HepG2 (cell line): ENCODE measurements around the gene SLC38A3. TPM values are rescaled to one million over a fixed set of nuclear protein-coding genes. Genes with fewer than 3 reads are reported as not detected.

ENCODE experiments used
- AGO2 ChIP-seq: fragments of 200-400 bp; formaldehyde crosslinking; optimal IDR thresholded peaks from 2 replicates; pipeline ENCODE3; 2017; ENCODE audit warnings: mild to moderate bottlenecking, low read depth, low read length, moderate library complexity
- ATF2 ChIP-seq: sonication (generic); formaldehyde crosslinking; IDR thresholded peaks from 2 replicates; pipeline ENCODE4 v1.4.0; 2020; ENCODE audit warnings: missing genetic modification reagents
- GATAD1 ChIP-seq: IDR thresholded peaks from 2 replicates; pipeline ENCODE4 v1.6.1; 2016; ENCODE audit warnings: missing genetic modification reagents, missing compliant biosample characterization
- HBP1 ChIP-seq: IDR thresholded peaks from 2 replicates; pipeline ENCODE4 v1.6.1; 2016; ENCODE audit warnings: low read depth, control low read depth
- HMGXB4 ChIP-seq, 2 experiments: sonication (generic) in 1 of 2; formaldehyde crosslinking in 1 of 2; IDR thresholded peaks; 2 replicates each; pipeline versions ENCODE4 v1.4.0 to v1.6.1; 2018 to 2020; ENCODE audit warnings: missing genetic modification reagents in 2 of 2, borderline replicate concordance in 1 of 2, low read depth in 1 of 2, mild to moderate bottlenecking in 1 of 2, missing biosample characterization in 1 of 2
- JUND ChIP-seq: sonication (generic); formaldehyde crosslinking; IDR thresholded peaks from 2 replicates; pipeline ENCODE4 v1.8.0; 2022; ENCODE audit warnings: mild to moderate bottlenecking, missing genetic modification reagents
- LCORL ChIP-seq, 2 experiments: fragments of 450-650 bp in 1 of 2; sonication (generic) in 1 of 2; formaldehyde crosslinking in 1 of 2; IDR thresholded peaks; 2 replicates each; pipeline versions ENCODE4 v1.5.0 to v1.6.1; 2017 to 2020; ENCODE audit warnings: antibody characterized with exemption in 1 of 2, missing genetic modification reagents in 1 of 2
- MXD3 ChIP-seq: IDR thresholded peaks from 2 replicates; pipeline ENCODE4 v1.6.1; 2016; ENCODE audit warnings: mild to moderate bottlenecking, missing biosample characterization, missing genetic modification reagents
- SETDB1 ChIP-seq: sonication (generic); formaldehyde crosslinking; IDR thresholded peaks from 2 replicates; pipeline ENCODE4 v1.5.1; 2020; ENCODE audit warnings: missing genetic modification reagents, mild to moderate bottlenecking, borderline replicate concordance
- STAT6 ChIP-seq: sonication (generic); formaldehyde crosslinking; IDR thresholded peaks from 2 replicates; pipeline ENCODE4 v1.4.0; 2020; ENCODE audit warnings: missing genetic modification reagents, mild to moderate bottlenecking, borderline replicate concordance
- YEATS4 ChIP-seq: sonication (generic); formaldehyde crosslinking; IDR thresholded peaks from 2 replicates; pipeline ENCODE4 v1.4.0; 2020; ENCODE audit warnings: missing genetic modification reagents, borderline replicate concordance
- ZNF10 ChIP-seq: sonication (generic); formaldehyde crosslinking; IDR thresholded peaks from 2 replicates; pipeline ENCODE4 v1.4.0; 2020; ENCODE audit warnings: mild to moderate bottlenecking, low read depth, missing genetic modification reagents, borderline replicate concordance
- ZNF264 ChIP-seq: sonication (generic); formaldehyde crosslinking; IDR thresholded peaks from 2 replicates; pipeline ENCODE4 v1.4.0; 2020; ENCODE audit warnings: missing genetic modification reagents
- ZNF343 ChIP-seq: sonication (generic); formaldehyde crosslinking; IDR thresholded peaks from 2 replicates; pipeline ENCODE4 v1.4.0; 2020; ENCODE audit warnings: mild to moderate bottlenecking, missing genetic modification reagents
- ZNF362 ChIP-seq: sonication (generic); formaldehyde crosslinking; IDR thresholded peaks from 2 replicates; pipeline ENCODE4 v1.4.0; 2020; ENCODE audit warnings: missing genetic modification reagents, mild to moderate bottlenecking, borderline replicate concordance
- ZNF510 ChIP-seq: sonication (generic); formaldehyde crosslinking; IDR thresholded peaks from 2 replicates; pipeline ENCODE4 v1.4.0; 2020; ENCODE audit warnings: low read depth, mild to moderate bottlenecking, missing genetic modification reagents
- ZNF576 ChIP-seq: sonication (generic); formaldehyde crosslinking; IDR thresholded peaks from 2 replicates; pipeline ENCODE4 v1.4.0; 2020; ENCODE audit warnings: mild to moderate bottlenecking, missing genetic modification reagents
- ZNF614 ChIP-seq: IDR thresholded peaks from 2 replicates; pipeline ENCODE4 v1.6.1; 2018; ENCODE audit warnings: missing biosample characterization, missing genetic modification reagents, inconsistent platforms, borderline replicate concordance
- polyA plus RNA-seq, 8 experiments: library from polyadenylated mRNA; depleted of rRNA in 3 of 8; stranded (reverse) in 7 of 8; unstranded in 1 of 8; fragments of >200 nt; fragmentation: Illumina TruSeq in 4 of 8; extraction: Trizol in 4 of 8; gene quantifications; 2 replicates each; pipeline versions ENCODE4 v1.2.1 to v1.2.3, GENCODE V29; 2011 to 2016; ENCODE audit warnings: low read depth in 4 of 8, missing spikeins in 1 of 8, mixed read lengths in 1 of 8; ENCODE audit not compliant: insufficient read depth in 1 of 8
- total RNA-seq, 5 experiments: library from RNA; depleted of rRNA; stranded (reverse); fragments of >200 nt; fragmentation: Illumina TruSeq; extraction: Trizol; gene quantifications; 2 replicates each; pipeline ENCODE4 v1.2.3, GENCODE V29; 2016; ENCODE audit warnings: low read depth in 1 of 5

The SLC38A3 gene
- total and polyA plus RNA-seq, 2 of the 13 experiments (the other 11 are each of a cell fraction or from before 2014, with no cell fraction given): 29.8 to 164 TPM

GRCh38 chr3:50203113-50203808, 1.8 kb upstream of the SLC38A3 start (continued):
- TF ChIP-seq STAT6 (CRISPR knock-in tag): no peak
- no peak for TF ChIP-seq ZNF576 (CRISPR knock-in tag)
- no peak for TF ChIP-seq AGO2
- 0 out of 2 replicates have a peak, but pooled peaks have one; percentile 23 for TF ChIP-seq GATAD1 (CRISPR knock-in tag)
- no peak for TF ChIP-seq YEATS4 (CRISPR knock-in tag)
- TF ChIP-seq SETDB1 (CRISPR knock-in tag): no peak
- peak; percentile 63; the same call in 1 of the 2 replicates for TF ChIP-seq ZNF343 (CRISPR knock-in tag)
- peak; percentile 26; the same call in 1 of the 2 replicates for TF ChIP-seq ZNF614
- TF ChIP-seq ZNF10: no peak
- no peak for TF ChIP-seq JUND (CRISPR knock-in tag)
- no peak for TF ChIP-seq ZNF362 (CRISPR knock-in tag)
- TF ChIP-seq ZNF264: no peak
- no peak for TF ChIP-seq ZNF510 (CRISPR knock-in tag)
- TF ChIP-seq HBP1 (CRISPR knock-in tag): no peak
- no peak for TF ChIP-seq MXD3 (CRISPR knock-in tag)
- TF ChIP-seq ATF2 (CRISPR knock-in tag): peak; percentile 80; the same call in 1 of the 2 replicates
- no peak for TF ChIP-seq HMGXB4 (CRISPR knock-in tag; IDR thresholded peaks at IDR 0.05; ENCODE audit: borderline replicate concordance in 1 of 2, low read depth in 1 of 2)
- TF ChIP-seq LCORL (IDR thresholded peaks at IDR 0.05): no peak
- TF ChIP-seq LCORL (CRISPR knock-in tag; IDR thresholded peaks at IDR 0.05): peak; percentile 98
